ENCODE measurements around the gene SENP7. TPM values are rescaled to one million over a fixed set of nuclear protein-coding genes. Genes with fewer than 3 reads are reported as not detected.
"Not testable (repeated sequence)": the region's sequence is repeated elsewhere in the genome, so short reads cannot be mapped to it uniquely, and the experiment has no call there.

SENP7 gene
- 37.7 TPM for total RNA-seq
- polyA plus RNA-seq: 29.6 TPM
- long read RNA-seq, donor 1, partial matches to known transcripts: 0 of 1 reads
- long read RNA-seq, donor 1, other reads (novel, unspliced or antisense): 0 of 1 reads
- long read RNA-seq, donor 2, full-length matches to known transcripts: 6 of 273 reads
- long read RNA-seq, donor 2, partial matches to known transcripts: 241 of 273 reads
- long read RNA-seq, donor 2, other reads (novel, unspliced or antisense): 26 of 273 reads
- long read RNA-seq, donor 3, full-length matches to known transcripts: 2 of 2 reads
- long read RNA-seq, donor 3, partial matches to known transcripts: 0 of 2 reads
- long read RNA-seq, donor 3, other reads (novel, unspliced or antisense): 0 of 2 reads
- long read RNA-seq, donor 4, full-length matches to known transcripts: 3 of 3 reads
- long read RNA-seq, donor 4, partial matches to known transcripts: 0 of 3 reads
- long read RNA-seq, donor 4, other reads (novel, unspliced or antisense): 0 of 3 reads
- long read RNA-seq, donor 5, full-length matches to known transcripts: 1 of 20 reads
- long read RNA-seq, donor 5, partial matches to known transcripts: 19 of 20 reads
- long read RNA-seq, donor 5, other reads (novel, unspliced or antisense): 0 of 20 reads
- long read RNA-seq, donor 6, full-length matches to known transcripts: 1 of 1 reads
- long read RNA-seq, donor 6, partial matches to known transcripts: 0 of 1 reads
- long read RNA-seq, donor 6, other reads (novel, unspliced or antisense): 0 of 1 reads
- long read RNA-seq, donor 7, full-length matches to known transcripts: 3 of 3 reads
- long read RNA-seq, donor 7, partial matches to known transcripts: 0 of 3 reads
- long read RNA-seq, donor 7, other reads (novel, unspliced or antisense): 0 of 3 reads
- long read RNA-seq, donor 8: 0 reads
- long read RNA-seq, donor 9, full-length matches to known transcripts: 1 of 8 reads
- long read RNA-seq, donor 9, partial matches to known transcripts: 7 of 8 reads
- long read RNA-seq, donor 9, other reads (novel, unspliced or antisense): 0 of 8 reads
- long read RNA-seq, donor 10, full-length matches to known transcripts: 1 of 1 reads
- long read RNA-seq, donor 10, partial matches to known transcripts: 0 of 1 reads
- long read RNA-seq, donor 10, other reads (novel, unspliced or antisense): 0 of 1 reads

- H3K36me3 ChIP-seq (ENCODE audit: control insufficient read depth in 2 of 2, insufficient read depth in 2 of 2, low read length in 1 of 2): no peaks in the 10 kb centered on the region
- peak; percentile 60 to 91 (median 74) for DNase-seq (ENCODE audit: low read depth in 6 of 9, low spot score in 9 of 9)
- H3K4me1 ChIP-seq (ENCODE audit: control insufficient read depth in 2 of 2, insufficient read depth in 2 of 2, low read length in 2 of 2): no peaks in the 10 kb centered on the region
- H3K27ac ChIP-seq (ENCODE audit: low read depth in 1 of 2, low read length in 1 of 2): peak within 1 kb of the TSS; percentile 83 to 92
- H3K27me3 ChIP-seq (ENCODE audit: control insufficient read depth in 2 of 2, insufficient read depth in 1 of 2, low read length in 1 of 2): no peaks in the 10 kb centered on the region
- under 1% methylated on average over 54 of the region's 54 CpGs for WGBS
- no peaks in the 10 kb centered on the region for H3K9me3 ChIP-seq (ENCODE audit: control insufficient read depth in 2 of 2, insufficient read depth in 1 of 2, low read length in 1 of 2)
- peak within 1 kb of the TSS; percentile 65 to 92 for H3K4me3 ChIP-seq (ENCODE audit: low read length in 2 of 2)
Measured at GRCh38 chr3:101512646-101513418, at the start of gene SENP7. TSS of gene SENP7 (minus strand) at chr3:101513212. CDS start at chr3:101513130, 82 bp downstream.

- H3K4me3 ChIP-seq (ENCODE audit: low read length in 2 of 2): peak within 1 kb of the TSS; percentile 87 to 98
- peak within 1 kb of the TSS; percentile 85 to 87 for H3K27ac ChIP-seq (ENCODE audit: low read depth in 1 of 2, low read length in 1 of 2)
- WGBS: under 1% methylated on average over 35 of the region's 35 CpGs
- peaks cover 10 to 12% of the 10 kb centered on the region in 2 donors for H3K4me1 ChIP-seq (ENCODE audit: control insufficient read depth in 2 of 2, insufficient read depth in 2 of 2, low read length in 2 of 2)
- H3K9me3 ChIP-seq (ENCODE audit: control insufficient read depth in 2 of 2, insufficient read depth in 1 of 2, low read length in 1 of 2): no peaks in the 10 kb centered on the region
- DNase-seq (ENCODE audit: low read depth in 6 of 9, low spot score in 9 of 9): peak; percentile 86 to 97 (median 94)
- peaks cover 3 to 4% of the 10 kb centered on the region in 2 donors for H3K27me3 ChIP-seq (ENCODE audit: control insufficient read depth in 2 of 2, insufficient read depth in 1 of 2, low read length in 1 of 2)
- peaks cover 0 to 23% of the 10 kb centered on the region in 2 donors for H3K36me3 ChIP-seq (ENCODE audit: control insufficient read depth in 2 of 2, insufficient read depth in 2 of 2, low read length in 1 of 2)
Measured at GRCh38 chr3:101561630-101562328, 48.8 kb upstream of the SENP7 start, which contains the start of gene TRMT10C. TSS of gene TRMT10C (plus strand) at chr3:101561868. CDS start at chr3:101564782, 2,914 bp downstream.

DNA sequence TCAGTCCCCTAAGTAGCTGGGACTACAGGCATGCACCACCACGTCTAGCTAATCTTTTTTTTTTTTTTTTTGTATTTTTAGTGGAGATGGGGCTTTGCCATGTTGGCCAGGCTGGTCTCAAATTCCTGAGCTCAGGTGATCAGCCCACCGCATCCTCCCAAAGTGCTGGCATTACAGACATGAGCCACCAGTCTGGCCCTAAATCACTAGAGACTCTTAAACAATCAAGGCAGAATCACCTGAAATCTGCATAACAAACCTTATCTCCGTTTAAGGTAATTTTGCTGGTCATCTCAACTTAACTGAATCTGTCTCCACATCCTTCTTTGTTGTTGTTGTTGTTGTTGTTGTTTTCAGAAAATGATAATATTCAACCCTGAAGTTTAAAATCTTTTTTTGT lies 43.1 kb upstream of the SENP7 start:
- Histone ChIP-seq H3K27ac (ENCODE audit: low read depth in 1 of 2, low read length in 1 of 2) (no peak overlapping the region), H3K27me3 (ENCODE audit: control insufficient read depth in 2 of 2, insufficient read depth in 1 of 2, low read length in 1 of 2) (peaks cover 3 to 6% of the 10 kb centered on the region in 2 donors), H3K4me3 (ENCODE audit: low read length in 2 of 2) (no peak overlapping the region), H3K4me1 (ENCODE audit: control insufficient read depth in 2 of 2, insufficient read depth in 2 of 2, low read length in 2 of 2) (no peaks in the 10 kb centered on the region), H3K9me3 (ENCODE audit: control insufficient read depth in 2 of 2, insufficient read depth in 1 of 2, low read length in 1 of 2) (peaks cover 0 to 2% of the 10 kb centered on the region in 2 donors), H3K36me3 (ENCODE audit: control insufficient read depth in 2 of 2, insufficient read depth in 2 of 2, low read length in 1 of 2) (no peaks in the 10 kb centered on the region)
- WGBS: 73% methylated on average over 3 of the region's 3 CpGs
- DNase-seq (ENCODE audit: low read depth in 6 of 9, low spot score in 9 of 9): no peak

DNA sequence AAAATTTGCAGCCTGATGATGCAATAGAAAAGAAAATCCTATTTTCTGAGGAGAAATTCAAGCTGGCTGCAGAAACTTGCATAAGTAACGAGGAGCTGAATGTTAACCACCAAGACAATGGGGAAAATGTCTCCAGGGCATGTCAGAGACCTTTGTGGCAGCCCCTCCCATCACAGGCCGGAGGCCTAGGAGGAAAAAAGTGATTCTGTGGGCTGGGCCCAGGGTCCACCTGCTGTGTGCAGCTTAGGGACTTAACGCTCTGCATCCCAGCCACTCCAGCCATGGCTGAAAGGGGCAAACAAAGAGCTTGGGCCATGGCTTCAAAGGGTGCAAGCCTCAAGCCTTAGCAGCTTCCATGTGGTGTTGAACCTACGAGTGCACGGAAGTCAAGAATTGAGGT lies 40.4 kb upstream of the SENP7 start:
- not testable (repeated sequence) for H3K4me3 ChIP-seq (ENCODE audit: low read length in 2 of 2); H3K36me3 ChIP-seq (ENCODE audit: control insufficient read depth in 2 of 2, insufficient read depth in 2 of 2, low read length in 1 of 2); H3K9me3 ChIP-seq (ENCODE audit: control insufficient read depth in 2 of 2, insufficient read depth in 1 of 2, low read length in 1 of 2); H3K27ac ChIP-seq (ENCODE audit: low read depth in 1 of 2, low read length in 1 of 2); H3K27me3 ChIP-seq (ENCODE audit: control insufficient read depth in 2 of 2, insufficient read depth in 1 of 2, low read length in 1 of 2); DNase-seq (ENCODE audit: low read depth in 6 of 9, low spot score in 9 of 9); H3K4me1 ChIP-seq (ENCODE audit: control insufficient read depth in 2 of 2, insufficient read depth in 2 of 2, low read length in 2 of 2)
- WGBS: 93% methylated on average over 5 of the region's 5 CpGs

GRCh38 chr3:101551359-101552081 lies 38.5 kb upstream of the SENP7 start:
- WGBS: 95% methylated on average over 50 of the region's 50 CpGs
- H3K9me3 ChIP-seq (ENCODE audit: control insufficient read depth in 2 of 2, insufficient read depth in 1 of 2, low read length in 1 of 2); H3K36me3 ChIP-seq (ENCODE audit: control insufficient read depth in 2 of 2, insufficient read depth in 2 of 2, low read length in 1 of 2); H3K4me3 ChIP-seq (ENCODE audit: low read length in 2 of 2); H3K4me1 ChIP-seq (ENCODE audit: control insufficient read depth in 2 of 2, insufficient read depth in 2 of 2, low read length in 2 of 2); H3K27me3 ChIP-seq (ENCODE audit: control insufficient read depth in 2 of 2, insufficient read depth in 1 of 2, low read length in 1 of 2); H3K27ac ChIP-seq (ENCODE audit: low read depth in 1 of 2, low read length in 1 of 2); DNase-seq (ENCODE audit: low read depth in 6 of 9, low spot score in 9 of 9): not testable (repeated sequence)

DNA sequence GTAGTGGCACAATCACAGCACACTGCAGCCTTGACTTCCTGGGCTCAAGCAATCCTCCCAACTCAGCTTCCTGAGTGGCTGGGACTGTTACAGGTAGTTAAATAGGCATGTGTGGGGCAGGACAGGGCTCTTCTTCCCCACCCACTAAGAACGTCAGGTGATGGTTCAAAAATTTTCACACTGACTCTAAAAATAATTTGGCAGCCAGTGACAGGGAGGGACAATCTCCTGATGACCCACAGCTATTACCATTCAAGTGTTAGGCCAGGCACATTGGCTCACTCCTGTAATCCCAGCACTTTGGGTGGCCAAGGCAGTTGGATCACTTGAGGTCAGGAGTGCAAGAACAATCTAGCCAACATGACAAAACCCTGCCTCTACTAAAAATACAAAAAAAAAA lies 36.5 kb upstream of the SENP7 start:
- H3K9me3 ChIP-seq (ENCODE audit: control insufficient read depth in 2 of 2, insufficient read depth in 1 of 2, low read length in 1 of 2): peaks cover 0 to 2% of the 10 kb centered on the region in 2 donors
- WGBS: 86% methylated on average over 1 of the region's 1 CpG
- no peak overlapping the region for H3K4me3 ChIP-seq (ENCODE audit: low read length in 2 of 2)
- H3K27me3 ChIP-seq (ENCODE audit: control insufficient read depth in 2 of 2, insufficient read depth in 1 of 2, low read length in 1 of 2): no peaks in the 10 kb centered on the region
- no peak overlapping the region for H3K27ac ChIP-seq (ENCODE audit: low read depth in 1 of 2, low read length in 1 of 2)
- H3K4me1 ChIP-seq (ENCODE audit: control insufficient read depth in 2 of 2, insufficient read depth in 2 of 2, low read length in 2 of 2): no peaks in the 10 kb centered on the region
- H3K36me3 ChIP-seq (ENCODE audit: control insufficient read depth in 2 of 2, insufficient read depth in 2 of 2, low read length in 1 of 2): no peaks in the 10 kb centered on the region
- DNase-seq (ENCODE audit: low read depth in 6 of 9, low spot score in 9 of 9): no peak

DNA sequence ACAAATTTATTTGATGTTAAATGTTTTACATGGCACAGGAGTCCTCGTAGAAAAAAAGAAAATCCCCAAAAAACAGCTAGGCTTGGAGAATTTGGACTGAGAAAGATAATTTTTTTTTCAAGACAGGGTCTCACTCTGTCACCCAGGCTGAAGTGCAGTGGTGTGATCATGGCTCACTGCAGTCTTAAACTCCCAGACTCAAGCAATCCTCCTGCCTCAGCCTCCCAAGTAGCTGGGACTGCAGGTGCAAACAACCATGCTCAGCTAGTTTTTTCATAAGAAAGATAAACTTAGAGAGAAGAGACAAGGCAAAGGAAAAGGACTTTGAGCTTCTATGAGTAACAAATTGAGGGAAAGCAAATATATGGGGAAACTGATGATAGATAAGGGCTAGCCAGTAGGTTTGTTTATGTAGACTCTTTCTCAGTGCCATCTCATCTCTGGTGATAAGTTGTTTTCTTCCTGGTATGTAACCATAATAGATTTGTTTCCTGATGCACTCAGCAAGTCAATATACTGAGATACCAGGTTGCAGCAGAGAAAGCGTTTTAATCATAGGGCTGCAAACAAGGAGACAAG lies 35.6 kb upstream of the SENP7 start:
- 90% methylated on average over 2 of the region's 2 CpGs for WGBS
- no peak overlapping the region for H3K4me3 ChIP-seq (ENCODE audit: low read length in 2 of 2)
- H3K9me3 ChIP-seq (ENCODE audit: control insufficient read depth in 2 of 2, insufficient read depth in 1 of 2, low read length in 1 of 2): peaks cover 0 to 2% of the 10 kb centered on the region in 2 donors
- no peak overlapping the region for H3K27ac ChIP-seq (ENCODE audit: low read depth in 1 of 2, low read length in 1 of 2)
- no peaks in the 10 kb centered on the region for H3K27me3 ChIP-seq (ENCODE audit: control insufficient read depth in 2 of 2, insufficient read depth in 1 of 2, low read length in 1 of 2)
- no peaks in the 10 kb centered on the region for H3K36me3 ChIP-seq (ENCODE audit: control insufficient read depth in 2 of 2, insufficient read depth in 2 of 2, low read length in 1 of 2)
- no peak for DNase-seq (ENCODE audit: low read depth in 6 of 9, low spot score in 9 of 9)
- H3K4me1 ChIP-seq (ENCODE audit: control insufficient read depth in 2 of 2, insufficient read depth in 2 of 2, low read length in 2 of 2): no peaks in the 10 kb centered on the region
